GM18526 (cell line): Measurements from ENCODE around the gene LIMS1.

ENCODE experiments used
- POLR2A ChIP-seq: IDR thresholded peaks from 3 replicates; pipeline ENCODE4 v1.6.1; 2011; ENCODE audit not compliant: insufficient read length; ENCODE audit errors: extremely low read depth

The LIMS1 gene

DNA sequence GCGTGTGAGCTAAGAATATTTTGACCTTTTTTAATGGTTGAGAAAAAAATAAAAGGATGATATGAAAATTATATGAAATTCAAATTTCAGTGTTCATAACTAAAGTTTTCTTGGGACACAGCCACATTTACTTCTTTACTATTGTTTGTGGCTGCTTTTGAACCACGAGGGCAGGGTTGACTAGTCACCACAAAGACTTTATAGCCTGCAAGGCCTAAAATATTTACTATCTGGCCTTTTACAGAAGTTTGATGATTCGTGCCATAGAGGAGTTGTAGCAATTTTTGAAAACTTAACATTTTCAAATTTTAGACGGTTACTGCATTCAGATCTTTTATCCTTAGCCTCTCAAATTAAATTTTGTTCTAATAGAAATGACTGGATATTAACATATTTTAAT, 69.9 kb downstream of the LIMS1 start:
- TF ChIP-seq POLR2A = no peak

DNA sequence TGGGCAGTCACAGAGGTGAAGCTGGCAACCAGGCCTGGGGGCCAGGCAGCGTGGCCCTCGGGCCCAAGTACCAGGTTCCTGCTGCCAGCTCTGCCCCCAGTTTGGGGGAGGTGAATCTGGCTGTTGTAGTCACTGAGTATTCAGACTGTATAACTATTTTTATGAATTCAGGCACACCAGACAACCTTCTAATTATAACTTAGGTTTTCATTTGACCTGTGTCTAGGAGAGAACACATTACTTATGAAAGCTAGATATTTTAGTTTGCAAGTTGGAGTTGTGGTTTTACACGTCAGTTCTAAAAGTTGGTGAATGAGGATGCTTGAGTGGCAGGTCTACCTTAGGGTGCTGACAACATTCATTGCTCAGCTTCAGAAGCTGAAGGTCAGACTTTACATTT, 71.7 kb downstream of the LIMS1 start:
- TF ChIP-seq POLR2A = no peak

DNA sequence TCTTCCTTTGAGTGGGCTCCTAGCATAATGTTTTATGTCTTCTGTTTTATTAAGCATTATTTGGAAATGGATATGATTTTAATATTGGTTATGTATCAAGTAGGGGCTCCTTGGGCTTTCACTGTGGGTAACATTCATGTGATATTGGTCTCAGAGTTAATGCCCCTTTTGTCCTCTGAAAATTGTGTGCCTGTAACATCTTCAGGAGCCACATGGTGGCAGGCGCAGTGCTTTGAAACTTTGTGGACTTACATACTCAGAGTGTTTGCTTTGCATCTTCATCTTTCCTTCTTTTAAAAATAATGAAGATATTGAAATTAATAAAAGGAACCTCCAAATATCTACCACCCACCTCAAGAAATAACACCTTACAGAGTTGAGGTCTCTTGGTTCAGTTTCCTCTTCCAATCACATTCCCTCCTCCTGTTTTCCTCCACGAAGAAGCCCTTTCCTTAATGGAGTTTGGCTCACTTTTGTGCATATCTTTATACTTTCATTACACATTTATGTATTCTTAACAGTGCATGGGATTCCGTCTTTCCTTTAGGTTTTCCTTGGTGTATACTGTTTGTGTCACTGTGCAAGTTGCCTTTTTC, 73.5 kb downstream of the LIMS1 start:
- TF ChIP-seq POLR2A = no peak

DNA sequence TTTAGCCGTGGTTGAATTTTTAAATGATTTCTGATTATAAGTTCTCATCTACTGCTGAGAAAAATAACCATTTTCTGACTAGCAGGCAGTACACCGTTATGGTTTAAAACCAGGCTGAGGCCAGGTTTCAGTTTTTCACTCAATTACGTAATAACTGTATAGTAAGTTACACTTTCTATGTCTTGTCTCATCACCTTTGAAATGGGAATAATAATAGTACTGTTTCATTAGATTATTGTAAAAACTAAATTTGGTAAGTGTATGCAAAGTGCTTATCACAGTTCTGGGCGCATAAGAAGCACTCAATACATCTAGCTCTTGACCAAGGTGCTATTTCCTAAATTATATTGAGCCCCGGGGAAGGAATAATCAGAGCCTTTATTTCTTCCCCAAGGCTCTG, 76.8 kb downstream of the LIMS1 start:
- no peak for TF ChIP-seq POLR2A

DNA sequence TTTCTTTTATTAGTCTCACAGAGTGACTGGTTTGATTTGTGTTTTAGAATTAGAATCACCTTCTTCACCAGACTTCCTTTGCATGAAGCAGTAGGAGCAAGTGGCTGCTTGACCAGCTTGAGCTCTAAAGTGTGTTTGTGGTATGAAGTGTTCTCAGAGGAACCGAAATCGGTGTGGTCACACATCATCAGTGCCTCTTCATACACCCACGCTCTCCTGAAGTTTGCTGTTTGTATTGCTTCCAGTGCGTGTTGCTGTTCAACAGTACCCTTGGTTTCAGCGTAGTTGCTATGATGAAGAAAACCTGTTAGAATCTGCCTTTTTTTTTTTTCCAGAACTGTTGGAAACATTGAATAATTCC, 77.9 kb downstream of the LIMS1 start:
- no peak for TF ChIP-seq POLR2A

DNA sequence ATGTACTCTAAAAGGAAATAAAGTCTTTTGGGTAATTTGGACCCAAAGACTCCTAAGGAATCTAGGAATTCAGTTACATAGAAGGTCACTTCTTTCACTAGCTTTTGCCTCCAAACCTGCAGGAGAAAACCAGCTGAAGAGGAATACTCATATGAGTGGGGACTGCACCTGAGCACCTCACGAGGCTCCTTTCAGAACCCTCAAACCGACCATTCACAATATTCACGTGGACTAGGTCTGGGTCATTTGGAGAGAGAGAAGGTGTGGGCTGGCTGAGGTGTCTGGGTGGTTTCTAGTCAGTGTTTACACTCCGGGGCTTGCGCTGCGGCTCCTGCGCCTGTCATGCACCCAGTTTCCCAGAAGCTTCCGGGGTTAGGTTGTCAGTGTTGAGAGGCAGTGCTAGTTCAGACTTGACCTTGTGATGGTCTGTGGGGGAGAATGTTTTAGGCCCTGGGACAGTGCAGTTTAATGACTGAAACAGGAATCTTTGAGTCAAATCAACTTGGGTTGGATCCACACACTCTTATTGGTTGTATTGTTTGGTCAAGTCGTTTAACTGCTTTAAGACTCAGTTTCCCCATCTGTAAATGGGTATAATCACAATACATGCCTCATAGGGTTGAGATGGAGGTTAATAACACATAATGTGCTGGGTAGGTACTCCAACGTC, 78.4 kb downstream of the LIMS1 start:
- TF ChIP-seq POLR2A = no peak

DNA sequence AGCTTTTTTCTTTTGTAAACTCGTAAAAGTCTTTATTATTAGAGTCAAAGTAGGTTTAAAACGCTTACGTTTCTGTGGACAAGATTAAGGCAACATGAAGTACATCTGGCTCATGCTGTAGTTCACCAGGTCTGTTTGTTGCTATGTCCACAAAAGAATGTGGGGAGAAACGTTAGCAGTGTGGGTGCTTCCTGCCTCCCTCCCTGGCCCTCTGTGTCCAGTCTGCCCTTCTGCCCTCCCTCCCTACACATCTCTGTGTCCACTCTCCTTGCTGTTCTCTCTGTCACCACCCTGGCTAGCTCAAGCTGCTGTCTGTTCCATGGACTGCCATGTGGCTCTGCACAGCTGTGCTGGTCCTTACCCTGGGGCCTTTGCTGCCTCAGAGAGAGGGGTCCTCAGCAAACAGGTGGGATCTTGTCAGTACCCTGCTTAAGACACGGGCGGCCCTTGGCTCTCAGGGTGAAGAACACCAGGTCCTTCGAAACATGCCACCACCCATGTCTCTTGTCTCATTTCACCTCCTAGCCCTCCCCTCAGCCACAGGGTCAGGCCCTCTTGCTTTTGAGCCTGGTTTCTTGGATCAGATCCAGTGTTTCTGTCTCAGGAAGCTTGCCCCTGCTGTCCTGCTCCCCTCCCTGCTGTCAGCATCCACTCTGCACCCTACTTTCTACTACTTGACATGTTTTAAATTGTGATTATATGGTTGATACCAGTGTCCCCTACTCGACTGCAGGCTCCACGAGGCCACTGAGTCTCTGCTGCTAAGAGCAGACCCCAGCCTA, 79.2 kb downstream of the LIMS1 start:
- TF ChIP-seq POLR2A = no peak

DNA sequence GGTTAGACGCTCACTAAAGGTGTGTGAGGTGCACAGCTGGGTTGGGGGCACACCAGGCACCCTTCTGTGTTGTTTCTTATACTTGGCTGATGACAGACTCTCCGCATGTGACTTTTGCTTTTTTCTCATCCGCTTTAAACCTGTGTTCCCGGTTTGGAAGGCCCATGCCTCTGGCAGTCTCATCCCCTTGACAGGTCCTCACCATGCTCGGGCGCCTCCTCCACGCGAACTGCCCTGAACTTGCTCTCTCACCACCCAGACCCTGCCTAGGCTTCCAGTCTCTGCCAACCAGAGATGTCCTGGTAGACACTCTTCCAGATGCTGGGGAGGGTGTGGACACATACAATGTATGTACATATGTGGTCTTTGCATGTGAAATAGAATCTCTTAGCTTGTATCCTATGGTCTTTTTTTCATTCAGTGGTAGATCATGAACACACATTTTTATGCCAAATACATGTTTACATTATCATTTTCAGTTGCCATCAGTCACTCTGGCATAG, 79.8 kb downstream of the LIMS1 start:
- no peak for TF ChIP-seq POLR2A

DNA sequence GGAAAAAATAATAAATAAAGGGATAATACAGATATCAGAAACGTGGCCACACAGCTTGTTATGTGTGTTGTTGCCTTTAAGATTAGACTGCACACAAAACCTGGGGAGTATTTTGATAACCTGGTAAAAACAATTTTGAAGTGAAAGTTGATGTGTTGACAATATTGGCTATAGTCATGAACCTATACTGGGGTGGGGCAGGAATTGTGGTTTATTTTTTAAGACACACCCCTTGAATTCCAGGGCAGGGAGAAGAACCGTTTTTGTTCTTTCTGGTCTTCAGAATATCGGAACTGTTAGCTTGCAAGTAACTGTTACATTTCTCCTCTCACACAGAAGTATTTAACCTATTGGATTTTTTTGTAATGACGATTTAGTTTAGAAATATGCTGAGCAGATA, 80.4 kb downstream of the LIMS1 start:
- no peak for TF ChIP-seq POLR2A

DNA sequence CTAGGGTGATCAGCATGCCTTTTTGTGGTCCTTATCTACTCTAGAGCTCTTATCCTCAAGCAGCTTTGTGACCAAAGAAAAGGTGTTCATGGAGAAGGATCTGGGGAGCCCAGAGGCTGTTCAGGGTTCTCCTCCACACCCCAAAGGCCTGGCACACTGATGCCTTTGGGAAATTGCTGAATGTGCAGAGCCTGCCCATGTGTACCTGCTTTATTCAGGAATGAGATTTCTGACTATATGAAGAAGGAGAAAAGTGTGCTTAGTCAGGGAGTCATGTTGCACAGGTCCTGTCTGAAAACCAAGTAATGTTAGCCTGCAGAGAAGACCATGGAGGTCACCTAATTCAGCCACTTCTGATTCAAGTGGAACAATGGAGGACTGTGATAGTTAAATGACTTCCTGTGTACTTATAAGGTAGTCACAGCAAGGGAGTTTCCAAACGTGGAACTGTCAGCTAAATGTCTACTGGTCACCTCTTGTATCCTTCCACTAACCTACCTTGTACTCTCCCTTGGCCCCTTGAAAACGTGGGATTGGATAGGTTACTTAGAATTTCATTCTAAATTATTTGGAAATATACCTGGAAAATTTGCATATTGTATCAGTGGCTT, 81.3 kb downstream of the LIMS1 start:
- no peak for TF ChIP-seq POLR2A

DNA sequence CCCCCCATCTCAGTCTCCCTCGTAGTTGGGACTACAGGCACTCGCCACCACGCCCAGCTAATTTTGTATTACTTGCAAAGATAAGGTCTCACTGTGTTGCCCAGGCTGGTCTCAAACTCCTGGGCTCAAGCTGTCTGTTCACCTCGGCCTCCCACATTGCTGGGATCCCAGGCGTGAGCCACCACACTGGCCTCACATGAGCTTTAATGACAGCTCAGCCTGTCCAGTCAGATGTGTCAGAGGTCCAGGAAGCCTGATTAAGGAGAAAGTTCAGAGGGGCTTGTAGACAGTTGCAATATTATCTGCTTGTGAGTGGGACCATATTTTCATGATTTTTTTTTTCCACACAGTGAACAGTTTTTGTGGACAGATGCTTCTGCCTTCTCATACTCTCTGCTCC, 82.0 kb downstream of the LIMS1 start:
- no peak for TF ChIP-seq POLR2A

DNA sequence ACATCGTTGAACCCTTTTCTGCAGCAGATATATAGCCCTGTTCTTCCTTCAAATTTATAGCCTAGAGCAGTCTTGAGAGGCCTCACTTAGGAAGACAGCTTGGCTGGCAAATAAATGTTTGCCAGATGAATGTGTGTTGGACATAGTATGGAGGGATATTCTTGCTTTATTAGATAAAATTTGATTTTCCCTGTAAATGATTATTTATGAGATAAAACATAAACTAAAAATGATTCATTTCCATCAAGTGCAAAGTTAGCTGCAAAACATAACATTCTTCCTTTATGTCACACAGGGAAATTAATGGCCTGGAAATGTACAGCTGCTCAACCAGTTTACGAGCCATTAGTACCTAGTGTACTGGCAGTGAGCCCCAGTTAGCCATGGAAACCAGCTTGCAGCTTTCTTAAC, 82.5 kb downstream of the LIMS1 start:
- TF ChIP-seq POLR2A = no peak

DNA sequence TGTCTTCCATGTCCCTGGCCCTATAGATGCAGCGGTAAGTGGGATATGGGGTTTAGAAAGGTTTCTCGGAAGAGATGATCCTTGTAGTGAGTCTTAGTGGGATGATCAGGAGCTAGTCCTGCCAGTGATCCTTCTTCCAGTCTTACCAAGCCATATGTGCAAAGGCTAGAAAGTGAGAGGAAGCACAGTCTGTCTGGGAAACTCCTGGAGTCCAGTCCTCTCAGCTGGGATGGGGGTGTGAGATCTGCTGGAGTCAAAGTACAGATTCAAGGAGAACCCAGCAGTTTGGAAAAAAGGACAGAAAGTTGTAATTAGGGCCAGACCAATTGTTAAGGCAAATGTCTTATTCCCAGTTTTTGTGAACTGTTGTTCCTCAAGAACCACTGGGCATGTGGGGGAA, 83.3 kb downstream of the LIMS1 start:
- TF ChIP-seq POLR2A = no peak

DNA sequence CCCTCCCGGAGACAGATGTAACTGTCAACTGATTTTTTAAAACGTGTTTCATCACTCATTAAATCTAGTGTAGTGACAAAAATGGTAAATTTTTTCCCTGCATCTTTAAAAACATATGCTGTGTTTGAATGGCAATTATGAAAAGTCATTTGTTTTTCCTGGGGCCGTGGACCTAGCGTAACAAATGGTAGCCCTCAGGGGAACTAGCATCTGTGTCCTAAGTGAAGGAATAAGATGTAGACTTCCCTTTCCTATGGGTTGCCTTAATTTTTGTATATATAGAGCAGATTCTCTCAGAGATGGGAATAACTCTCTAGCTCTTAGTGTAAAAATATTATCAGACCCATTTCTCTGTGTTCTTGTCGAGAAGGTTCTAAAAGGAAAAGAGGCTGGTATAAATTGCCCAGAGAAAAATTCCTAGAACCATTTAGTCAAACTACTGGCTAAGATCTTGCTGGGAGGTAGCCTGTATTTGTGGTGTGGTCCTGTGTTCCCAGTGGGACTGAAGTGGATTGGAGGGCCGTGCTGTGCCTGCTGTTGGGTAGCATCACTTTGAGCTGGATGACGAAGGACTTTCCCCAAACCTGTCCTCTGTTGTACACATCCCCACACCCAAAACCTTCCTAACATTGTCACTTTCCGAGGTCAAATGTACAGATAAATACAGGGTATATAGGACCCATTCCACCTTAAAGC, 85.8 kb downstream of the LIMS1 start:
- no peak for TF ChIP-seq POLR2A

DNA sequence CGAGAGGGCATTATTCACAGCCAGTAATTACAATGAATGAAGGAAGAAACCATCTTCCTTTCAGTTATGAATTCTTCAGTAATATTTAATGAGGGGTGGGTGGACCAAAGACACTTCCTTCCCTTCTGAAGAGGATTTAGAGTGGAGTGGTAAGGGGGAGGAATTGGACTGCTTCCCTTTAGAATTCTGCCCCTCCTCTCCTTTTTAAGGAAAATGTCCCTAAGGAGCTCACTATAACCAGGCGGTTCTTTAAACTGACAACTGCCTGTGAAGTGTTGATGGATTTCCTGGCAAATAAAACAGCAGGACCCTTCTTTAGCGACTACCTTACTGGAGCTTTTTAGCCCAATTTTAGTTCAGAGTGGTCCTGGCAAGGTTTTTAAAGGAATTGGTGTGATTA, 86.4 kb downstream of the LIMS1 start:
- no peak for TF ChIP-seq POLR2A
